ENCODE measurements around the gene RSBN1L.
A peak's percentile ranks its signal among the peaks of the same experiment; 100 is the strongest.

The RSBN1L gene

GRCh38 chr7:77734659-77735421, 38.6 kb downstream of the RSBN1L start:
- DNase-seq = no peak

GRCh38 chr7:77735457-77735856, 39.2 kb downstream of the RSBN1L start:
- no peak for DNase-seq

GRCh38 chr7:77736991-77737390, 40.7 kb downstream of the RSBN1L start:
- DNase-seq = no peak

GRCh38 chr7:77738382-77738781, 42.1 kb downstream of the RSBN1L start:
- DNase-seq = no peak

- DNase-seq = no peak
Measured at GRCh38 chr7:77738871-77739270, 42.6 kb downstream of the RSBN1L start.

- no peak for DNase-seq
Measured at GRCh38 chr7:77740257-77740656, 44.0 kb downstream of the RSBN1L start.

- DNase-seq = no peak
Measured at GRCh38 chr7:77743518-77743917, 47.3 kb downstream of the RSBN1L start.

GRCh38 chr7:77745746-77746145, 49.5 kb downstream of the RSBN1L start:
- DNase-seq = no peak

- DNase-seq = no peak
Measured at GRCh38 chr7:77746164-77746823, 50.0 kb downstream of the RSBN1L start.

GRCh38 chr7:77746824-77747165, 50.5 kb downstream of the RSBN1L start:
- no peak for DNase-seq

GRCh38 chr7:77747178-77747577, 50.9 kb downstream of the RSBN1L start:
- DNase-seq = no peak

GRCh38 chr7:77747718-77748117, 51.5 kb downstream of the RSBN1L start:
- no peak for DNase-seq

GRCh38 chr7:77752016-77752415, 55.8 kb downstream of the RSBN1L start:
- DNase-seq = no peak

- DNase-seq = peak; percentile 55
Measured at GRCh38 chr7:77753173-77753572, 56.9 kb downstream of the RSBN1L start.

- no peak for DNase-seq
Measured at GRCh38 chr7:77757589-77757988, 61.3 kb downstream of the RSBN1L start.

GRCh38 chr7:77759294-77759889, 63.1 kb downstream of the RSBN1L start:
- DNase-seq = peak; percentile 13

- no peak for DNase-seq
Measured at GRCh38 chr7:77760809-77761453, 64.7 kb downstream of the RSBN1L start.

GRCh38 chr7:77765481-77765880, 69.2 kb downstream of the RSBN1L start:
- DNase-seq = no peak

GRCh38 chr7:77765906-77766800, 69.9 kb downstream of the RSBN1L start:
- DNase-seq = no peak

- no peak for DNase-seq
Measured at GRCh38 chr7:77766801-77767605, 70.7 kb downstream of the RSBN1L start.

GRCh38 chr7:77770316-77770715, 74.1 kb downstream of the RSBN1L start:
- DNase-seq = no peak

- DNase-seq = no peak
Measured at GRCh38 chr7:77771901-77772300, 75.6 kb downstream of the RSBN1L start.

All from DMS153 (cell line).